Measurements from ENCODE around the gene STX2. TPM values are rescaled to one million over a fixed set of nuclear protein-coding genes. Genes with fewer than 3 reads are reported as not detected.
"Not testable (repeated sequence)": the region's sequence is repeated elsewhere in the genome, so short reads cannot be mapped to it uniquely, and the experiment has no call there.

STX2 gene
- total RNA-seq, 1 donor from 2014 or later = 12.4 TPM

DNA sequence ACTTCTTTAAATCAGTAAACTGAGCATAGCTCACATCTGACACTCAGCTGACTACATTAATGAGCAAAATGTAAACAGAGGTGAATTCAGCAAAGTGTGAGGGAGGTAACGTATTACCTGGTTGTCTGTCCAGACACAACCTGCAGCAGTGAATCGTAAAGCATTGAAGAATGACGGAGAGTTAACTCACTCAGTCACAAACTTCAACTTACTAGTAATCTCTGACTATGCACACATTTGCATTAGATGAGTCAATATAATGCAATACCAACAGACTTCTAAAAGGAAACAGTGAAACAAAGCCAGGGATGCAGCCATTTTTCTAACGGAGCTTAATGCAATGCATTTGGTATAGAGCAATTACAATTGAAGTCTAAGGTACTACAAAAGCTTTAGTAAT is 40.0 kb downstream of the STX2 start:
- DNase-seq (ENCODE audit: low spot score) = no peak

DNA sequence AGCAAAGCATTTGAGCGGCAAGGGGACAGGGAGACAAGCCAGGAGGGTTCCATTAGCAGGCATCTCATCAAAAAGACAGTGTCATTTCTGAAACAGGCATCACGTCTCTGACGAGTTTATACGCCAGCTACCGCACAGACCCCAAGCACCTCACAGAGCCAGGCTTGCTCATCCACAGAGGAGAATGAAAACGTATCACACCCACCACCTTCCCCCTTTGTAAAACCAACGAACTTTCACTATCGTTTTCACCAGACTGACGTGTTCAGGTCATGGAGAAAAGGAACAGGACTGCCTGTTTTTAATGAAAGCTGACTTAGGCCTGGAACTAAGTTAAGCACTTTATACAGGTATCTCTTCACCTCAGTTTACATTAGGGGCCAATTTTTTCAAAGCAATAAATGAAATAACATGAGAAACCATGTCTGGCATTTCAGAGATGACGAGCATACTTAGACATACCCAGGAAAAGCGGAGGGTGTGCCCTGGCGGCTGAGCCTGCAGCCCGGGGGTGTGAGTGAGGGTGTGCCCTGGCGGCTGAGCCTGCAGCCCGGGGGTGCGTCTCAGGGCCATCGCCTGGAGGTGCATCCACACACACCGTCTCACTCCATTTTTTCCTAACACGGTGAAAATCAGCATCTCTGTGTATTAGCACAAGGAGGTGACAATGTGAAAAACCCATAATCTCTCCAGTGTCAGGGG is 41.9 kb downstream of the STX2 start:
- DNase-seq (ENCODE audit: low spot score) = no peak

- DNase-seq (ENCODE audit: low spot score) = no peak
Measured at GRCh38 chr12:130795906-130796305, 43.1 kb downstream of the STX2 start.

- no peak for DNase-seq (ENCODE audit: low spot score)
Measured at GRCh38 chr12:130793554-130793849, 45.5 kb downstream of the STX2 start.

- no peak for DNase-seq (ENCODE audit: low spot score)
Measured at GRCh38 chr12:130792821-130793553, 46.1 kb downstream of the STX2 start.

GRCh38 chr12:130791629-130792028 is 47.4 kb downstream of the STX2 start:
- DNase-seq (ENCODE audit: low spot score) = no peak

GRCh38 chr12:130788515-130788914 is 50.5 kb downstream of the STX2 start:
- DNase-seq (ENCODE audit: low spot score) = no peak

DNA sequence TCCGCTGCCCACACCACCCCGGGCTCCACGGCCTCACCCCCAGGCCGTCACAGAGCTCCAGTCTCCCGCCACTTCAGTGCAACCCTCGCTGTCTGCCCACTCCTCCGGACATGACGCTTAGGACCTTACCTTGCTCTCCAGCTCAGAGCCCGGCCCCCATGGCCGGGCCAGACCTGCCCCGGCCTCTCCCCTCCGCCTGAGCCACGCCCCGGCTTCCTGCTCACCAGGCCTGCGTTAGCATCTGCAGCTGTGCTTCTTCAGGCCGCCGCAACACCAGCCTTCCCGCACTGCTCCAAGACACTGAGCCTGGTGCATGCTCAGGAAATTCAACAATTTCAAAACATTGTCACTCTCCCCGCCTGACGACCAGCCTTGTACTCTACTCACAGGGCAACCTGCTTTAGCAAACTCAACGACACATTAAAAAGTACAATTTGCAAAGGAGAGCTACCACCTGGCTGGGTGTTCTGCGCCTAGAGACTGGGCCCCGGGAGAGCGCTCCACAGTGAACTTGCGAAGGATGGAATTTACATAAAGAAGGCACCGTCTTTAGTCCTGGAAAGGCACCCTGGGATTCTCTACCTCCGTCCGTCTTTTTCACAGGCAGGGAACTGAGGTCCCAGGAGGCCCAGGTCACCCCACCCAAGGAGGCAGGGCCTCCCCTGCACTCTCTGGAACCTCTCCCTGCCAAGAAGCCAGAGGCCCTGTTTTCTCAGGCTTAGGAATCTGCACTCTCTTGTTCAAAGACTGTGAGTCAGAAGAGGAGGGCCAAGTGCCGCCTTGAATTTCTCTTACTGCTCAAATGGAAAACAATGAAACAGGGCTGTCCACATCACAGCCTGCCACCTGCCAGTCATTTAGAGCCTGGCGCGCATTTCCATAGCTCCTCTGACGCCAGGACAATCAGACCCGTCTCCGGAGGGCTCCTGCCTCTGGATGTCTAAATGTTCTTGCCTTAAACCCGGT is 51.3 kb downstream of the STX2 start:
- no peak for DNase-seq (ENCODE audit: low spot score)

GRCh38 chr12:130787041-130787440 is 52.0 kb downstream of the STX2 start:
- no peak for DNase-seq (ENCODE audit: low spot score)

- no peak for DNase-seq (ENCODE audit: low spot score)
Measured at GRCh38 chr12:130783110-130783715, 55.8 kb downstream of the STX2 start.

- not testable (repeated sequence) for DNase-seq (ENCODE audit: low spot score)
Measured at GRCh38 chr12:130782245-130782644, 56.8 kb downstream of the STX2 start.

GRCh38 chr12:130780880-130781575 is 58.0 kb downstream of the STX2 start:
- no peak for DNase-seq (ENCODE audit: low spot score)

DNA sequence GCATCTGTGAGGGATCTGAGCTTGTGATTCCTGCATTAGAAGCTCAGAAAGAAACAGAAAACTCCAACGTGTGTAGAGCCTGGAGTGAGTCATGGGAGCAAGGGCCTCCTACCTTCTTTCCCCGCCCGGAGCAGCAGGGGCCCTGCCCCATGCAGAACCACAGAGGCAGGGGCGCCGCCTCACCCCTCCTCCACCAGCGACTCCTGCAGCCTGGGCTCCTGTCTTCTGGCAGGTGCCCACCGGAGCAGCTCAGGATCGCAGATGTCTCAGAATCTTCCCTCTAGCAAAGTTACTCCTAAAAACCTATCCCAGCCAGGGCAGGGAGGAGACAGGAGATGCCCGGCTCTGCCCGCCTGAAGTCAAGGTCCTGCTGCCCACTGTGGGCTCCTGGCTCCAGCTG is 58.7 kb downstream of the STX2 start:
- DNase-seq (ENCODE audit: low spot score) = no peak

DNA sequence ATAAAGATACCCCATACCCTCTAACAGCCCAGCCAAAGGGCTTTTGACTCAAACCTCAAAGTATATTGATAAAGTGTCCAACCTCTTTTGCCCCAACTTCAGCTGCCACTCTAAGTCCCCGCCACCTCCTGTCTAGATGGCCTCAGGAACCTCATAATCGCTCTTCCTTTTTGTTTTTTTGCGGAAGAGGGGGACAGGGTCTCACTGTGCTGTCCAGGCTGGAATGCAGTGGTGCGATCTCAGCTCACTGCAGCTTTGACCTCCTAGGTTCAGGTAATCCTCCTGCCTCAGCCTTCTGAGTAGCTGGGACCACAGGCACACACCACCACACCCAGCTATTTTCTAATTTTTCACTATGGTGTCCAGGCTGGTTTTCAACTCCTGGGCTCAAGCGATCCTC is 60.3 kb downstream of the STX2 start:
- no peak for DNase-seq (ENCODE audit: low spot score)

- no peak for DNase-seq (ENCODE audit: low spot score)
Measured at GRCh38 chr12:130776857-130777339, 62.2 kb downstream of the STX2 start.

- DNase-seq (ENCODE audit: low spot score) = peak; percentile 57
Measured at GRCh38 chr12:130775953-130776856, 62.8 kb downstream of the STX2 start.

DNA sequence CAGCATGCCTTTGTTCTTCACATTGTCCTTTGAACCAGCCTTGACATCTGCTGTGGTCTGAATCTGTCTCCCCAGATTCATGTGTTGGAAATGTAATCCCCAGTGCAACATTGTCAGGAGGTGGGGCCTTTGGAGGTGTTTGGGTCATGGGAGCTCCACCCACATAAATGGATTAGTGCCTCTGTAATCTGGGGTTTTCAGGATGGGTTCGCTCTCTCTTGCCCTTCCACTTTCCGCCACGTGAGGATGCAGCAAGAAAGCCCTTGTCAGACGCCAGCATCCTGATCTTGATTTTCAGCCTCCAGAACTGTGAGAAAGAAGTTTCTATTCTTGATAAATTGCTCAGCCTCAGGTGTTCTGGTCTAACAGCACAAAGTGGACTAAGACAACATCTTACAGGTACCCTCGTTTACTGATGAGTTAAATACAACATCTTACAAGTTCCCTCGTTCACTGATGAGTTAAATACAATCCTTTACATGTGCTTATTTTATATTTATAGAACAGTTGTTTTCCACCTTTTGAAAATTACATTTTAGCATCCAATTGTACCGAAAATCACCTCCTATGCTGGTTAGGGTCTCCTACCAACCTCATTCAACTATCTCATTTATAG is 68.5 kb downstream of the STX2 start:
- DNase-seq (ENCODE audit: low spot score) = no peak

DNA sequence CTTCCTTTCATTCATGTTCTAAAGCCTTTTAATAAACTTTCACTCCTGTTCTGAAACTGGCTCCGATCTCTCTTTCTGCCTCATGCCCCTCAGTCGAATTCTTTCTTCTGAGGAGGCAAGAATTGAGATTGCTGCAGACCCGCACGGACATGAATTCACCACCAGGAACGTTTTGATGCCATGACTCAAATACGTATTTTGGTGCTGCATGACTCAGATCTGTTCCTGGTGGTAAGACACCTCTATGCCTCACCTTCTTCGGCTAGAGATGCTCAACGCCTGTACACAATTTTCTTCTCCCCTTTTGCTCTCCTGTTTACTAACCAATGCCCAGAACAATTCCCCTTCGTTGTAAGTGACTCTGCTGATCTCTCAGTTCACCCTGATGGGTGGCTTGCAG is 70.9 kb downstream of the STX2 start:
- DNase-seq (ENCODE audit: low spot score) = no peak

DNA sequence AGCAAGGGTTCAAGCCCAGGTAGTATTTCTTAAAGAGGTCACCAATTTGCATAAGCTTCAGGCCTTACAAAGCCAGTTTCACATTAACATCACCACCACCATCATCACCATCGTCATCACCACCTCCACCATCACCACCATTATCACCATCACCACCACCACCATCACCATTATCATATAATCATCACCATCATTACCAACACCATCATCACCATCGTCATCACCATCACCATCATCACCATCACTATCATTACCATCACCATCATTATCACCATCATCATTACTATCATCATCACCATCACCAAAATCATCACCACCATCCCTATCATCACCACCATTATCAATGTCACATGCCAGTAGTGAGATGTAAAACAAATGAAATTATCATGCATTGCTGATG is 72.6 kb downstream of the STX2 start:
- DNase-seq (ENCODE audit: low spot score) = no peak

DNA sequence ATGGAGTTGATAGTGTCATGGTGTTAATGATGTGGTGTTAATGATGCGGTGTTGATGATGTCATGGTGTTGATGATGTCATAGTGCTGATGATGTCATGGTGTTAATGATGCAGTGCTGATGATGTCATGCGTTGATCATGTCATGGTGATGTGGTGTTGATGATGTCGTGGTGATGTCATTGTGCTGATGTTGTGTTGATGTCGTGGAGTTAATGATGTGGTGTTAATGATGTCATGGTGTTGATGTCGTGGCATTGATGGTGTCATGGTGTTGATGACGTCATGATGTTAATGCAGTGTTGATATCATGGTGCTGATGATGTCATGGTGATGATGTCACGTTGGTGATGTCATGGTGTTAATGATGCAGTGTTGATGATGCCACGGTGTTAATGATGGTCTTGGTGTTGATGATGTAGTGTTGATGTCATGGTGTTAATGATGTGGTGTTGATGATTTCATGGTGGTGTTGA is 73.8 kb downstream of the STX2 start:
- DNase-seq (ENCODE audit: low spot score) = no peak
